Activated CD8-positive, alpha-beta memory T cell treated with anti-CD3 and anti-CD28 coated beads, Interleukin-2, amount 50 U/mL, for 4 hours (primary cell): ENCODE results near the gene SPN.
"Not testable (repeated sequence)": the region's sequence is repeated elsewhere in the genome, so short reads cannot be mapped to it uniquely, and the experiment has no call there.

ENCODE experiments used
- DNase-seq: peaks from one replicate; pipeline ENCODE4 v3.0.0-alpha.2; 2020

Gene SPN

DNA sequence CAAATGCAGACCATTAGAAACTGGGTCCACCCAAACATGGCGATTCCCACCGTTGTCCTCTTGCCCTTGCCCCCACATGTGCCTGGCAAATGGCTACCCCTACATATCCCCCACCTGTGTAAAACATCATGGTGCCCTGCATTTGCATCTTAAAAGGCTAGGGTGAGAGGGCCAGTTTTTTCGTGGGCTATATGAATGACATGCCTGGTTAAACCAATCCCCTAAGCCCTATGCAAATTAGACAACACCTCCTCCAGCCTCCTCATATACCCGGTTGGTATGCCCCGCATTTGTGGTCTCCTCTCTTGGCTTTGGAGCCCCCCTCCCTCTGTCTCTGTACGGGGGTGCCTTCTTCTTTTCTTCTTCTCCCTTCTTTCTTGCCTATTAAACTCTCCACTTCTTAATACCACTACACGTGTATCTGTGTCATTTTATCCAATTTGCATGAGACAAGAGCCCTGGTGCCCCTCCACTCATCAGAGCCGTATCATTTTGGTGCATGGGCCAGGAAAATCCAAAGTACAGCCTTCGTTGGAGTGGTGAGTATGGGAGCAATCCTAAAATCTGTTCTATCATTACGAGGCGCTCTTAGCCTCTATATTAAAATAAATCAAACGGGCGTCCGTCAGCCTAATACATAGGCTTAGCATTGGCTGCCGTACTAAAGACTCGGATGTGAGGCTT, 46.0 kb downstream of the SPN start:
- no peak for DNase-seq

DNA sequence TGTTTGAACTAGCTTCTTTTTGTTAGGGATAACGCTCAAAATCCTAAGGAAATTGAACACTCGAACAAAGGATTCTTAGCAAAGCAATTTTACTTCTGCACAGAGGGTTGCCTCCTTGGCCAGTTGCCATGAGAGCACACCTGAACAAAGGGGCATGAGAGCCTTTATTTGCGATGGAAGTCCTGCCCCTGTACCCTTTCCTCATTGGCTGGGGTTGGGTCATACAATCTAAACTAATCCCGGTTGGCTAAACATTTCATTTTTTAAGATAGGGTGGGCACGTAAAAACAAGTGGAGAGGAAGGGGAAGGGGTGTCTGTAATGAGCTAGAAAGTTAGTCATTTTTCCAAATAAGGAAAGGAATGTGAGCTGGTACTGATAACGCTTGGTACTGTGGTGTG, 46.6 kb downstream of the SPN start:
- not testable (repeated sequence) for DNase-seq

DNA sequence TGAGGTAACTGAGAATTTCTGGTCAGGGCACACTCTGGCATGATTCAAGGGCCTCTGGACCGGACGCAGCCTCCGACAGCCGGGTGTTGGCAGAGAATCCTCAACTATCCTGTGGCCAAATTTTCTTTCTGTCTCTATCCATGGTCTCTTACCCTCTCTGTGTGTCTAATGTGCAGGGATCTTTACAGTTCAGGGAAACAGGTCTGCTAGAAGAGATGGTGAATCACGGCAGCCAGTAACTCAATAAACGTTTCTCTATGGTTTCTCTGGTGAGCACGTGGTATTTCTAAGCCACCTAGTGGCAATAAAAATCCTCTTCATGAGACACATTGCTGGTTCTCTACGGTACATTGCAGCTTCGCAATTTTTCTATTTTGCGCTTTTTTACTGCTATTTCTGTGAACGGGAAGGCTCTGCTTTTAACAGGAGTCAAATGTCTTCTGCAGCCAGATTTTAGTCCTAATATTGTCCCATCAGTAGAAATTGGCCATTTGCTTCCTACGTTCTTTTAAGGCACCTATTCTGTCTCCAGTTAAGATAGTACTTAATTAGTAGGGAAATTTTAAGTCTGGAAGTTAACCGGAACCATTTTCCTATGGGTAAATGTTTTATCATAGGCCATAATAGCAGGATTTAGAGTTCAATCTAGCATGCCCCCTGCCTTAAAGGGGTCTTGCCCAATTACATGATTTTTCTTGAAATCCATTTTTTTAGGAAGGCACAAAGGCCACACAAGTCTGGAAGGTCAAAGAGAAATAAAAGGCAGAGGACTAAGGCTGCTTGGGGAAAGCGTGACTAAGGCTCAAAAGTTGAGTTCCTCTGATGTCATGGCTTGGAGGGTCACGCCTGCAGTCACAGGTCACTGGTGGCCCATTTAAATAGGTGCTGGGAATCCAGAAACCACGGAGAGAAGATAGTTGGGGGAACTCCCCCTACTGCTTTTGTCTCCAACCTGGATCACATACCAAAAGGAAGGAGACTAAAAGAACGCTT, 47.5 kb downstream of the SPN start:
- no peak for DNase-seq

DNA sequence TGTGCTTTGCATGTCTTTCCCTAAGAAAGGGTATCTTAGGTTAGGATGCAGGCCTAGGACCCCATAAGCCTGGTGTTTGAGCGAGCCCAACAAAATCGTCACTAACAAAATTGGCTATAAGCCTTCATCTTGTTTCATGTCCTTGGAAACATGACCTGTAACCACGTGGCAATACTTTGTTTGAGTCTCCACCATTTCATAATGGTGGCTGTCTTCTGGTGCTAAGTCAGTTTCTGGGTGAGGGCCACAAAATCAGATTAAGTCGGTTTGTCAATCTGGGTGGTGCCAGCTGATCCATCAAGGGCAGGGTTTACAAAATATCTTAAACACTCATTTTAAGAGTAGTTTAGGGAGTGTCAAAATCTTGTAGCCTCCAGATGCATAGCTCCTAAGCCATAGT, 49.8 kb downstream of the SPN start:
- no peak for DNase-seq

DNA sequence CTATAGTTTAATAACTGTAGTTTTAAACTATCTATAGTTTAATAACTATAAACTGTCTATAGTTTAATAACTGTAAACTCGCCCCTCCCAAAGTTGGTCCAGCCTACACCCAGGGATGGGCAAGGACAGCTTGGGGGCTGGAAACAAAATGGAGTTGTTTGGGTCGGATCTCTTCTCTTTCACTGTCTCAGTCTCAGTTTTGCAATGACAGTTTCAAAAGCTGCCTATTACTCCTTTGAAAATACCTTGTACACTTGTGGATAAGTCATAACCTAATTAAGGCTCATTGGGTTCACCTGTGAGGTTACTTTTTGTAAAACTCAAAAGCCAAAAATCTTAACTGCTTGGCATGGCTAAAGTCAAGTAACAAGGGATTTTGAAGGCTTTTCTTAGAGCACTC, 51.3 kb downstream of the SPN start:
- DNase-seq = no peak

DNA sequence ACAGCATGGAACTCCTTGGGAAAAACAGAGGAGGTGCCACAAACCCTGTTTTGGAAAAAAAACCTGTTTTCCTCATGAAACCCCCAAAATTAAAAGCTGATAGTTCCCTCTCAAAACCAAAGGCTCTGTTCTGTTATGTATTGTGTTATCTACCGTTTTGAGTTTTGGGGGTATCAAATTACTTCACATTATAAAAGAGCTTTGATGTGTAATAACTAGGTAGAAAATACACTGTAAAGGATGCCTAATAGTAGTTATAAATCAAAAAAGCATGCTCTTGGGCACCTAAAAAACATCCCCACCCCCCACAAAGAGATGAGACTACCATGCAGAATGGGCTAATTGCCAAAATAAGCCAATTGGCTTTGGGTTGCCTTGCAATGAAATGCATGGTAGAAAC, 51.9 kb downstream of the SPN start:
- DNase-seq = no peak

DNA sequence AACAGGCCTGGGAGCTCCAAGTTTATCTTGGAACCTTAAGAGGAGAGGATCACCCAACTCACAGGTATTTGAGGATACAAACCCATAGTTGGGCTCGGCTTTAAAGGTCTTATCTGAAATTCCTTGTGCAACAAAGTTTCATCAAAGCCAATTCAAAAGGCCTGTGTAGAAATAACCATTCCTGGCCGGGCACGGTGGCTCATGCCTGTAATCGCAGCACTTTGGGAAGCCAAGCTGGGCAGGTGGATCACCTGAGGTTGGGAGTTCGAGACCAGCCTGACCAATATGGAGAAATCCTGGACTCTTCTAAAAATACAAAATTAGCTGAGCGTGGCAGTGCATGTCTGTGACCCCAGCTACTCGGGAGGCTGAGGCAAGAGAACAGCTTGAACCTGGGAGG, 54.1 kb downstream of the SPN start:
- DNase-seq = no peak

DNA sequence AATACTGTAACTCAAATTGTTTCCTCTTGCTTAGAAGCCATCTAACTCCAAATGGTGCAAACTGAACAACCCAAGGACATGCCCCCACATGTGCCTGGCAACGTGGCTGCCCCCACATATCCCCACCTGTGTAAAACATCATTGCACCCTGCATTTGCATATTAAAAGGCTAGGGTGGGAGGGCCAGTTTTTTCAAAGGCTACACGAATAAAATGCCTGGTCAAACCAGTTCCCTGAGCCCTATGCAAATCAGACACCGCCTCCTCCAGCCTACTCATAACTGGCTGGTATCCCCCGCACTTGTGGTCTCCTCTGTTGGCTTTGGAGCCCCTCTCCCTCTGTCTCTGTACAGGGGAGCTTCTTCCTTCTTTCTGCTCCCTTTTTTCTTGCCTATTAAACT, 56.0 kb downstream of the SPN start:
- DNase-seq = no peak
